ENCODE data around the gene GH1.

GRCh38 chr17:63947711-63948330, 29.2 kb upstream of the GH1 start:
- TF ChIP-seq CTCF (IDR thresholded peaks at IDR 0.05; ENCODE audit: low read depth, low read length, missing input control) = no peak
- no peak for TF ChIP-seq HNF4G (IDR thresholded peaks at IDR 0.05)
- TF ChIP-seq REST (IDR thresholded peaks at IDR 0.05) = no peak
- TF ChIP-seq MAX (IDR thresholded peaks at IDR 0.05) = no peak
- TF ChIP-seq GABPA (IDR thresholded peaks at IDR 0.05 in 1 of 2, conservative IDR thresholded peaks at IDR 0.05 in 1 of 2) = no peak
- TF ChIP-seq TAF1 (conservative IDR thresholded peaks at IDR 0.05) = no peak
- no peak for TF ChIP-seq YY1 (IDR thresholded peaks at IDR 0.05)
- no peak for TF ChIP-seq NR2F2 (IDR thresholded peaks at IDR 0.05)
- TF ChIP-seq RAD21 (IDR thresholded peaks at IDR 0.05) = no peak
- no peak for TF ChIP-seq EGR1 (IDR thresholded peaks at IDR 0.05; ENCODE audit: low read depth in 2 of 2)
- no peak for TF ChIP-seq ATF3 (IDR thresholded peaks at IDR 0.05)
- TF ChIP-seq ZBTB33 (IDR thresholded peaks at IDR 0.05) = no peak
- no peak for TF ChIP-seq SP1 (IDR thresholded peaks at IDR 0.05)
